OCI-LY3 (cell line): ENCODE data around the gene APOBEC3G.

Experiments
- H2AFZ ChIP-seq: fragments of 200-600, 300-600 bp; shearing (Covaris generic); 2 replicates; pipeline ENCODE4 v1.6.0; 2014; ENCODE audit warnings: antibody characterized with exemption, low read depth, low read length
- H3K27ac ChIP-seq: fragments of 200-600, 300-600 bp; sonication (generic); 2 replicates; pipeline ENCODE4 v1.5.1; 2014; ENCODE audit warnings: mild to moderate bottlenecking, low read length, moderate library complexity, mixed read lengths
- H3K27me3 ChIP-seq: fragments of 200-600, 300-600 bp; sonication (generic); 2 replicates; pipeline ENCODE4 v1.6.1; 2014; ENCODE audit warnings: low read depth, low read length, mixed read lengths
- H3K36me3 ChIP-seq: fragments of 200-600, 300-600 bp; sonication (generic); replicated peaks from 2 replicates; pipeline ENCODE3; 2014; ENCODE audit warnings: low read depth, low read length, mixed read lengths
- H3K4me1 ChIP-seq: fragments of 300-600, 200-600 bp; sonication (generic); 2 replicates; pipeline ENCODE4 v1.6.1; 2014; ENCODE audit warnings: low read length, mixed read lengths
- H3K4me2 ChIP-seq: fragments of 200-600, 300-600 bp; sonication (generic); 2 replicates; pipeline ENCODE4 v1.6.1; 2014; ENCODE audit warnings: low read length, mixed read lengths
- H3K4me3 ChIP-seq: fragments of 300-600, 200-600 bp; sonication (generic); 2 replicates; pipeline ENCODE4 v1.5.1; 2014; ENCODE audit warnings: antibody characterized with exemption, mild to moderate bottlenecking, low read length, moderate library complexity
- H3K79me2 ChIP-seq: fragments of 300-600, 200-600 bp; shearing (Covaris generic); 2 replicates; pipeline ENCODE4 v1.6.1; 2014; ENCODE audit warnings: mild to moderate bottlenecking, low read length, mixed read lengths
- H3K9ac ChIP-seq: fragments of 300-600, 200-600 bp; shearing (Covaris generic); 2 replicates; pipeline ENCODE4 v1.6.0; 2014; ENCODE audit warnings: mild to moderate bottlenecking, low read length, moderate library complexity
- H3K9me3 ChIP-seq: fragments of 200-600, 300-600 bp; shearing (Covaris generic); 2 replicates; pipeline ENCODE4 v1.6.1; 2014; ENCODE audit warnings: low read length, mixed read lengths; ENCODE audit not compliant: insufficient read depth
- H4K20me1 ChIP-seq: fragments of 200-600, 300-600 bp; sonication (generic); 2 replicates; pipeline ENCODE4 v1.6.1; 2016; ENCODE audit warnings: low read length, mixed read lengths; ENCODE audit not compliant: insufficient read depth
- EZH2phosphoT487 ChIP-seq: fragments of 200-600 bp; shearing (Covaris generic); IDR thresholded peaks from 2 replicates; pipeline ENCODE4 v1.6.1; 2018; ENCODE audit warnings: antibody characterized with exemption, mixed run types, low read depth
- TF ChIP-seq, protein P1 (sequence below): fragments of 200-600, 300-600 bp; sonication (generic); IDR thresholded peaks from 2 replicates; pipeline ENCODE4 v1.5.1; 2014; ENCODE audit warnings: antibody characterized with exemption, low read length, low read depth

Gene APOBEC3G

DNA sequence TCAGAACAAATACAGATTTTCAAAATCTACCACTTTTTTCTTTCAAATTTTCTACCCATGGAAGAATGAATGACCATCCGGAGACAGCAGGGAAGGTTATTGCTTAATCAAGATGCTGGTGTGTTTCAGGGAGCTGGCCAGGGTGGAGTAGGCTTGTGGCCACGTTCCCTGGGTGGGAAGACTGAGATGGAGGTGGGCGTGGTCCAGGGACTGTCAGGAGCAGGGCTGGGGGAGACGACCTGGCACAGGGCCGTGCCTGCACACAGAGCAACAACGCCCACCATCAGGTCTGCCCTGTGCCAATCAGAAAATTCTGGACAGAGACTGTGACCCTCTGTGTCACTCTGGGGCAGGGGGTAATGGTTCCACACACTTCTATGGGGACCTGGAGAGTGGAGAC, 12.9 kb downstream of the APOBEC3G start:
- H3K9ac ChIP-seq, result no peak overlapping the region
- no peaks in the 10 kb centered on the region for H4K20me1 ChIP-seq
- H3K4me2 ChIP-seq, result no peak overlapping the region
- H3K79me2 ChIP-seq, result no peaks in the 10 kb centered on the region
- TF ChIP-seq, protein P1, sequence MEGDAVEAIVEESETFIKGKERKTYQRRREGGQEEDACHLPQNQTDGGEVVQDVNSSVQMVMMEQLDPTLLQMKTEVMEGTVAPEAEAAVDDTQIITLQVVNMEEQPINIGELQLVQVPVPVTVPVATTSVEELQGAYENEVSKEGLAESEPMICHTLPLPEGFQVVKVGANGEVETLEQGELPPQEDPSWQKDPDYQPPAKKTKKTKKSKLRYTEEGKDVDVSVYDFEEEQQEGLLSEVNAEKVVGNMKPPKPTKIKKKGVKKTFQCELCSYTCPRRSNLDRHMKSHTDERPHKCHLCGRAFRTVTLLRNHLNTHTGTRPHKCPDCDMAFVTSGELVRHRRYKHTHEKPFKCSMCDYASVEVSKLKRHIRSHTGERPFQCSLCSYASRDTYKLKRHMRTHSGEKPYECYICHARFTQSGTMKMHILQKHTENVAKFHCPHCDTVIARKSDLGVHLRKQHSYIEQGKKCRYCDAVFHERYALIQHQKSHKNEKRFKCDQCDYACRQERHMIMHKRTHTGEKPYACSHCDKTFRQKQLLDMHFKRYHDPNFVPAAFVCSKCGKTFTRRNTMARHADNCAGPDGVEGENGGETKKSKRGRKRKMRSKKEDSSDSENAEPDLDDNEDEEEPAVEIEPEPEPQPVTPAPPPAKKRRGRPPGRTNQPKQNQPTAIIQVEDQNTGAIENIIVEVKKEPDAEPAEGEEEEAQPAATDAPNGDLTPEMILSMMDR, result no peak
- no peak for TF ChIP-seq EZH2phosphoT487
- H3K27me3 ChIP-seq, result peaks cover 12% of the 10 kb centered on the region
- no peaks in the 10 kb centered on the region for H3K9me3 ChIP-seq
- H3K36me3 ChIP-seq, result no peaks in the 10 kb centered on the region
- H3K4me1 ChIP-seq, result peaks cover 11% of the 10 kb centered on the region
- H3K27ac ChIP-seq, result no peak overlapping the region
- H2AFZ ChIP-seq, result no peak overlapping the region
- H3K4me3 ChIP-seq, result no peak overlapping the region

GRCh38 chr22:39090426-39091064, 13.5 kb downstream of the APOBEC3G start:
- Histone ChIP-seq H3K27ac (no peak overlapping the region), H3K4me1 (peaks cover 11% of the 10 kb centered on the region), H3K9ac (no peak overlapping the region), H3K4me3 (no peak overlapping the region), H3K36me3 (no peaks in the 10 kb centered on the region), H3K27me3 (peaks cover 12% of the 10 kb centered on the region), H3K9me3 (no peaks in the 10 kb centered on the region), H3K79me2 (no peaks in the 10 kb centered on the region), H2AFZ (no peak overlapping the region), H3K4me2 (no peak overlapping the region), H4K20me1 (no peaks in the 10 kb centered on the region)
- no peak for TF ChIP-seq EZH2phosphoT487
- TF ChIP-seq, protein P1, result no peak

GRCh38 chr22:39091126-39092081, 14.3 kb downstream of the APOBEC3G start:
- Histone ChIP-seq H3K9me3 (no peaks in the 10 kb centered on the region), H3K27ac (no peak overlapping the region), H3K79me2 (no peaks in the 10 kb centered on the region), H3K4me1 (peaks cover 11% of the 10 kb centered on the region), H4K20me1 (no peaks in the 10 kb centered on the region), H3K9ac (no peak overlapping the region), H3K27me3 (peaks cover 12% of the 10 kb centered on the region), H2AFZ (no peak overlapping the region), H3K36me3 (no peaks in the 10 kb centered on the region), H3K4me3 (no peak overlapping the region), H3K4me2 (no peak overlapping the region)
- TF ChIP-seq EZH2phosphoT487, result no peak
- TF ChIP-seq, protein P1, result no peak
